Measurements from ENCODE around the gene CLPTM1L. TPM values are rescaled to one million over a fixed set of nuclear protein-coding genes. Genes with fewer than 3 reads are reported as not detected.

The CLPTM1L gene
- total RNA-seq, 2 experiments from 2014 or later: 47.2 to 47.4 TPM

GRCh38 chr5:1312206-1312605, 32.7 kb downstream of the CLPTM1L start:
- POLR2A ChIA-PET: interaction anchor here (1.0 to 4.5 kb wide), 6 partner anchors 10 to 97 kb away, joined by 3 to 44 read pairs (median 4); partner anchors contain the start of genes CLPTM1L and TERT

DNA sequence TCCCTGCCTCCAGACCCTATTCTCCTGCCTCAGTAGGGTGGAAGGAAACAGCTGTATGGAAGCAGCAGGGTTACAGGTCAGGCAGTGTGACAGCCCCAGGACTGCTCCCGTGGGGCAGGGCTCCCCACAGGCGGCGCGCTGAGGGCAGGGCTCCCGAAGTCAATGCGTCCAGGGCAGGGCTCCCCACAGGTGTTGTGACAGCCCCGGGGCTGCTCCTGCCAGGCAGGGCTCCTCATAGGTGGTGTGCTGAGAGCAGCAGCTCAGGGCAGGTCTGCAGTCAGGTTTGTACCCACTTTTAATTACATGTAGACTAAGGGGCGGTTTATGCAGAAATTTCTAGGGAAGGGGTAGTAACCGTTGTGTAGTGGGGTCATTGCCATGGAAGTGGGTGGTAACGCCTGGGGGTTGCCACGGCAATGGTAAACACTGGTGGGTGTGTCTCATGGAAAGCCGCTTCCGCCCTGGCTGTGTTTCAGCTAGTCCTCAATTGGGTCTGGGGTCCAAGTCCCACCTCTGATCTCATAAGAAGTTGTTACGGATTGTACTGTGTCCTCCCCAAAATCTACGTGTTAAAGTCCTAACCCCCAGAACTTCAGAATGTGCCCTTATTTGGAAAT, 33.4 kb downstream of the CLPTM1L start:
- H3K4me3 ChIP-seq (ENCODE audit: low read length): no peak overlapping the region
- no peak for ATAC-seq (ENCODE audit: poor library complexity)
- no peaks in the 10 kb centered on the region for H3K27me3 ChIP-seq (ENCODE audit: control insufficient read depth in 1 of 2, insufficient read depth in 2 of 2, low read length in 2 of 2)
- no peak overlapping the region for H3K27ac ChIP-seq (ENCODE audit: low read depth in 1 of 2, low read length in 2 of 2)
- peaks cover 4 to 13% of the 10 kb centered on the region in 2 experiments for H3K9me3 ChIP-seq (ENCODE audit: control insufficient read depth in 1 of 2, insufficient read depth in 1 of 2, low read length in 2 of 2)
- H3K36me3 Mint-ChIP-seq (ENCODE audit: low read depth): peaks cover 9% of the 10 kb centered on the region
- H3K4me3 Mint-ChIP-seq: peak overlapping the region; percentile 56
- peaks cover 6% of the 10 kb centered on the region for H3K9me3 Mint-ChIP-seq
- peaks cover 74% of the 10 kb centered on the region for H3K4me1 Mint-ChIP-seq (ENCODE audit: low read depth)
- no peaks in the 10 kb centered on the region for H3K27me3 Mint-ChIP-seq
- intact Hi-C loops (cut with DNase I, micrococcal nuclease): loop anchor here (2.0 to 10.0 kb wide), 2 partner anchors 13 to 57 kb away; no protein-coding TSS in a partner anchor
- TF ChIP-seq, protein P1, sequence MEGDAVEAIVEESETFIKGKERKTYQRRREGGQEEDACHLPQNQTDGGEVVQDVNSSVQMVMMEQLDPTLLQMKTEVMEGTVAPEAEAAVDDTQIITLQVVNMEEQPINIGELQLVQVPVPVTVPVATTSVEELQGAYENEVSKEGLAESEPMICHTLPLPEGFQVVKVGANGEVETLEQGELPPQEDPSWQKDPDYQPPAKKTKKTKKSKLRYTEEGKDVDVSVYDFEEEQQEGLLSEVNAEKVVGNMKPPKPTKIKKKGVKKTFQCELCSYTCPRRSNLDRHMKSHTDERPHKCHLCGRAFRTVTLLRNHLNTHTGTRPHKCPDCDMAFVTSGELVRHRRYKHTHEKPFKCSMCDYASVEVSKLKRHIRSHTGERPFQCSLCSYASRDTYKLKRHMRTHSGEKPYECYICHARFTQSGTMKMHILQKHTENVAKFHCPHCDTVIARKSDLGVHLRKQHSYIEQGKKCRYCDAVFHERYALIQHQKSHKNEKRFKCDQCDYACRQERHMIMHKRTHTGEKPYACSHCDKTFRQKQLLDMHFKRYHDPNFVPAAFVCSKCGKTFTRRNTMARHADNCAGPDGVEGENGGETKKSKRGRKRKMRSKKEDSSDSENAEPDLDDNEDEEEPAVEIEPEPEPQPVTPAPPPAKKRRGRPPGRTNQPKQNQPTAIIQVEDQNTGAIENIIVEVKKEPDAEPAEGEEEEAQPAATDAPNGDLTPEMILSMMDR (IDR thresholded peaks at IDR 0.05): no peak
- CTCF ChIA-PET: no interaction called here
- peak overlapping the region; percentile 95 for H3K27ac Mint-ChIP-seq
- POLR2A ChIA-PET: interaction anchor here (1.0 kb wide), 1 partner anchor 11 kb away, joined by 3 read pairs; no protein-coding TSS in a partner anchor
- peak in 2 of 14 experiments; percentile 17 to 28 for DNase-seq
- H3K36me3 ChIP-seq (ENCODE audit: insufficient read depth, low read length): no peaks in the 10 kb centered on the region
- peaks cover 52% of the 10 kb centered on the region for H3K4me1 ChIP-seq (ENCODE audit: insufficient read depth, low read length)

More at GRCh38 chr5:1312206-1312605, 32.7 kb downstream of the CLPTM1L start:
- H3K27ac Mint-ChIP-seq: peak overlapping the region; percentile 95
- Histone ChIP-seq H3K4me1 (ENCODE audit: insufficient read depth, low read length) (peaks cover 59% of the 10 kb centered on the region), H3K27me3 (ENCODE audit: control insufficient read depth in 1 of 2, insufficient read depth in 2 of 2, low read length in 2 of 2) (no peaks in the 10 kb centered on the region), H3K27ac (ENCODE audit: low read depth in 1 of 2, low read length in 2 of 2) (no peak overlapping the region), H3K4me3 (ENCODE audit: low read length) (no peak overlapping the region), H3K9me3 (ENCODE audit: control insufficient read depth in 1 of 2, insufficient read depth in 1 of 2, low read length in 2 of 2) (peaks cover 4 to 13% of the 10 kb centered on the region in 2 experiments), H3K36me3 (ENCODE audit: insufficient read depth, low read length) (no peaks in the 10 kb centered on the region)
- DNase-seq: peak in 12 of 14 experiments; percentile 18 to 82 (median 45)
- peaks cover 81% of the 10 kb centered on the region for H3K4me1 Mint-ChIP-seq (ENCODE audit: low read depth)
- H3K9me3 Mint-ChIP-seq: peaks cover 6% of the 10 kb centered on the region
- H3K4me3 Mint-ChIP-seq: peak overlapping the region; percentile 52
- peaks cover 16% of the 10 kb centered on the region for H3K36me3 Mint-ChIP-seq (ENCODE audit: low read depth)
- CTCF ChIA-PET: no interaction called here
- peak; percentile 15 for ATAC-seq (ENCODE audit: poor library complexity)
- TF ChIP-seq, protein P1 (IDR thresholded peaks at IDR 0.05): no peak
- intact Hi-C loops (cut with DNase I, micrococcal nuclease): loop anchor here (2.0 to 10.0 kb wide), 2 partner anchors 13 to 57 kb away; no protein-coding TSS in a partner anchor
- no peaks in the 10 kb centered on the region for H3K27me3 Mint-ChIP-seq

DNA sequence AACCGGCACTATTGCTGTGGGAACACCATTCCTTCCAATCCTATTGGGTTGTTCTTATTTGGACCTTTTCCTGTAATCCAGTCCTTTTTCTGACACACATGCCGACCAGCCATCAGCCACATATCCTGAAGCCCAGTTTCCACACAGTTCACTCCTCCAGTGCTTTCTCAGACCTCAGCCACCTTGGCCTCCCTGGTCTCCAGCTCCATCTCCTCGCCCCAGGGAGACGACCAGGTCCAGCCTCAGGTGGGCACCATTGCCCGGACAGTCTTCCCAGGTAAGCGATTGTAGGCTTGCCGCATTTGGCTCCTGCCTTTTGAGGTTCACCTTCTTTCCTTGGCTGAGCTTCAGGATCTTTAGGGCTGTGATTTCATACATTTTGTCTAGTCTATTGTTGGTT, 34.8 kb downstream of the CLPTM1L start:
- ATAC-seq (ENCODE audit: poor library complexity): no peak
- H3K27me3 Mint-ChIP-seq: no peaks in the 10 kb centered on the region
- POLR2A ChIA-PET: no interaction called here

More for the DNA sequence above, 34.8 kb downstream of the CLPTM1L start:
- H3K36me3 Mint-ChIP-seq (ENCODE audit: low read depth): no peaks in the 10 kb centered on the region
- peaks cover 6% of the 10 kb centered on the region for H3K9me3 Mint-ChIP-seq
- Histone ChIP-seq H3K9me3 (ENCODE audit: control insufficient read depth in 1 of 2, insufficient read depth in 1 of 2, low read length in 2 of 2) (peaks cover 4 to 13% of the 10 kb centered on the region in 2 experiments), H3K27ac (ENCODE audit: low read depth in 1 of 2, low read length in 2 of 2) (no peak overlapping the region), H3K36me3 (ENCODE audit: insufficient read depth, low read length) (no peaks in the 10 kb centered on the region), H3K27me3 (ENCODE audit: control insufficient read depth in 1 of 2, insufficient read depth in 2 of 2, low read length in 2 of 2) (no peaks in the 10 kb centered on the region), H3K4me3 (ENCODE audit: low read length) (no peak overlapping the region), H3K4me1 (ENCODE audit: insufficient read depth, low read length) (peaks cover 38% of the 10 kb centered on the region)
- CTCF ChIA-PET: interaction anchor here (1.6 kb wide), 1 partner anchor 34 kb away, joined by 3 read pairs; the partner anchor contains the start of gene CLPTM1L
- intact Hi-C loops (cut with DNase I, micrococcal nuclease): loop anchor here in 1 of 2 experiments (10.0 kb wide), 1 partner anchor 55 kb away; no protein-coding TSS in a partner anchor
- TF ChIP-seq, protein P1 (IDR thresholded peaks at IDR 0.05): no peak
- DNase-seq: peak in 1 of 14 experiments; percentile 8
- no peak overlapping the region for H3K27ac Mint-ChIP-seq
- H3K4me3 Mint-ChIP-seq: no peak overlapping the region
- H3K4me1 Mint-ChIP-seq (ENCODE audit: low read depth): peaks cover 60% of the 10 kb centered on the region
